GM19467 (cell line): ENCODE results near the gene LRMDA.

Source experiments
- ATAC-seq: cut with Tn5 transposase; IDR thresholded peaks from one replicate; pipeline ENCODE4 v1.9.1; 2021; ENCODE audit warnings: mild to moderate bottlenecking, moderate library complexity; ENCODE audit not compliant: unreplicated experiment

LRMDA gene

GRCh38 chr10:75935240-75935639, 503.8 kb downstream of the LRMDA start:
- no peak for ATAC-seq

GRCh38 chr10:75935650-75936400, 504.4 kb downstream of the LRMDA start:
- no peak for ATAC-seq

GRCh38 chr10:75936841-75937240, 505.4 kb downstream of the LRMDA start:
- ATAC-seq: no peak

GRCh38 chr10:75937823-75938222, 506.4 kb downstream of the LRMDA start:
- no peak for ATAC-seq

GRCh38 chr10:75938380-75939122, 507.1 kb downstream of the LRMDA start:
- no peak for ATAC-seq

GRCh38 chr10:75939541-75939940, 508.1 kb downstream of the LRMDA start:
- ATAC-seq: no peak

- ATAC-seq: no peak
Observed at GRCh38 chr10:75940742-75941141, 509.3 kb downstream of the LRMDA start.

- no peak for ATAC-seq
Observed at GRCh38 chr10:75941223-75941801, 509.9 kb downstream of the LRMDA start.

- no peak for ATAC-seq
Observed at GRCh38 chr10:75944061-75944460, 512.6 kb downstream of the LRMDA start.

- ATAC-seq: no peak
Observed at GRCh38 chr10:75948583-75948982, 517.2 kb downstream of the LRMDA start.

- ATAC-seq: no peak
Observed at GRCh38 chr10:75950307-75950706, 518.9 kb downstream of the LRMDA start.

GRCh38 chr10:75950997-75951589, 519.7 kb downstream of the LRMDA start:
- no peak for ATAC-seq

- no peak for ATAC-seq
Observed at GRCh38 chr10:75951627-75952026, 520.2 kb downstream of the LRMDA start.

GRCh38 chr10:75952093-75952492, 520.7 kb downstream of the LRMDA start:
- no peak for ATAC-seq

- no peak for ATAC-seq
Observed at GRCh38 chr10:75954486-75954885, 523.1 kb downstream of the LRMDA start.

- ATAC-seq: no peak
Observed at GRCh38 chr10:75955973-75956502, 524.6 kb downstream of the LRMDA start.

- no peak for ATAC-seq
Observed at GRCh38 chr10:75956624-75957023, 525.2 kb downstream of the LRMDA start.

GRCh38 chr10:75957314-75958120, 526.1 kb downstream of the LRMDA start:
- ATAC-seq: no peak

- no peak for ATAC-seq
Observed at GRCh38 chr10:75959209-75959608, 527.8 kb downstream of the LRMDA start.

- no peak for ATAC-seq
Observed at GRCh38 chr10:75959912-75960311, 528.5 kb downstream of the LRMDA start.
